Measurements from ENCODE around the gene POR.

POR gene

GRCh38 chr7:75914655-75915415, at the start of gene POR:
TSS of gene POR (plus strand) at chr7:75915155. CDS start at chr7:75954002, 38,847 bp downstream.
- no peak for TF ChIP-seq CTCF (IDR thresholded peaks at IDR 0.05; ENCODE audit: borderline replicate concordance, insufficient read depth, low read depth, low read length)
- peak within 1 kb of the TSS; percentile 96 for H3K4me3 ChIP-seq (ENCODE audit: low read depth, low read length)

GRCh38 chr7:75866114-75866488, 48.9 kb upstream of the POR start:
- TF ChIP-seq CTCF (IDR thresholded peaks at IDR 0.05; ENCODE audit: borderline replicate concordance, insufficient read depth, low read depth, low read length), result no peak
- H3K4me3 ChIP-seq (ENCODE audit: low read depth, low read length), result no peak overlapping the region

GRCh38 chr7:75866489-75867389, 48.2 kb upstream of the POR start:
- H3K4me3 ChIP-seq (ENCODE audit: low read depth, low read length), result no peak overlapping the region
- peak; percentile 98 for TF ChIP-seq CTCF (IDR thresholded peaks at IDR 0.05; ENCODE audit: borderline replicate concordance, insufficient read depth, low read depth, low read length)

GRCh38 chr7:75867390-75867717, 47.6 kb upstream of the POR start:
- H3K4me3 ChIP-seq (ENCODE audit: low read depth, low read length), result no peak overlapping the region
- TF ChIP-seq CTCF (IDR thresholded peaks at IDR 0.05; ENCODE audit: borderline replicate concordance, insufficient read depth, low read depth, low read length), result no peak

- TF ChIP-seq CTCF (IDR thresholded peaks at IDR 0.05; ENCODE audit: borderline replicate concordance, insufficient read depth, low read depth, low read length), result no peak
These were observed 46.8 kb upstream of the POR start for GRCh38 chr7:75868153-75868552.

GRCh38 chr7:75869776-75870379, 45.1 kb upstream of the POR start:
- no peak overlapping the region for H3K4me3 ChIP-seq (ENCODE audit: low read depth, low read length)
- TF ChIP-seq CTCF (IDR thresholded peaks at IDR 0.05; ENCODE audit: borderline replicate concordance, insufficient read depth, low read depth, low read length), result no peak

More at GRCh38 chr7:75868153-75868552, 46.8 kb upstream of the POR start:
- no peak overlapping the region for H3K4me3 ChIP-seq (ENCODE audit: low read depth, low read length)
